ENCODE results near the gene P3H1.

P3H1 gene

DNA sequence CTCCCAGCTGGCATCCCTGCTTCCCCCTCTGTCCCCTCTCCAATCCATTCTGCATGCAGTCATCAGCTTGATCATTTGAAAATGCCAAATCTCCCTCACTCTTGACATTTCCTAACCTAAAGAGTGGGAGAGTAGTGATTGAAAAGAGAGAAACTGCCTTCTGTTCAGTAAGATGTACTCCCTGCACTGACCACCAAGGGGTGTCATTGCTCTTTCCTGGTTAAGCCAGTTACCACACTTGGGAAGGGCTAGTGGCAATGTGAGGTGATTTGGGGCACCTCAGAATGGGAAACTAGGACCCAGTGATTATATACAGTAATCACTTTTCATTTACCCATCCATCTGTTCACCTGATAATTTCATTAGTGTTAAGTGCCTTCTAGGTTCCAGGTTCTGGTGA, 11.0 kb upstream of the P3H1 start:
- in situ Hi-C loops (cut with HindIII; ENCODE audit: low pct_ligation_motif_present, low sequenced_read_pairs), result no loop called here
- no peaks in the 10 kb centered on the region for H3K27me3 ChIP-seq (replicated peaks)
- TF ChIP-seq, protein P1, sequence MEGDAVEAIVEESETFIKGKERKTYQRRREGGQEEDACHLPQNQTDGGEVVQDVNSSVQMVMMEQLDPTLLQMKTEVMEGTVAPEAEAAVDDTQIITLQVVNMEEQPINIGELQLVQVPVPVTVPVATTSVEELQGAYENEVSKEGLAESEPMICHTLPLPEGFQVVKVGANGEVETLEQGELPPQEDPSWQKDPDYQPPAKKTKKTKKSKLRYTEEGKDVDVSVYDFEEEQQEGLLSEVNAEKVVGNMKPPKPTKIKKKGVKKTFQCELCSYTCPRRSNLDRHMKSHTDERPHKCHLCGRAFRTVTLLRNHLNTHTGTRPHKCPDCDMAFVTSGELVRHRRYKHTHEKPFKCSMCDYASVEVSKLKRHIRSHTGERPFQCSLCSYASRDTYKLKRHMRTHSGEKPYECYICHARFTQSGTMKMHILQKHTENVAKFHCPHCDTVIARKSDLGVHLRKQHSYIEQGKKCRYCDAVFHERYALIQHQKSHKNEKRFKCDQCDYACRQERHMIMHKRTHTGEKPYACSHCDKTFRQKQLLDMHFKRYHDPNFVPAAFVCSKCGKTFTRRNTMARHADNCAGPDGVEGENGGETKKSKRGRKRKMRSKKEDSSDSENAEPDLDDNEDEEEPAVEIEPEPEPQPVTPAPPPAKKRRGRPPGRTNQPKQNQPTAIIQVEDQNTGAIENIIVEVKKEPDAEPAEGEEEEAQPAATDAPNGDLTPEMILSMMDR (IDR thresholded peaks at IDR 0.05; ENCODE audit: low read depth, low read length, missing control alignments), result peak; percentile 78
- DNase-seq, result peak; percentile 39
- H3K27ac ChIP-seq, result no peak overlapping the region
- peaks cover 33% of the 10 kb centered on the region for H3K36me3 ChIP-seq (replicated peaks)
- no peak overlapping the region for H3K4me3 ChIP-seq (ENCODE audit: low read depth, low read length)

DNA sequence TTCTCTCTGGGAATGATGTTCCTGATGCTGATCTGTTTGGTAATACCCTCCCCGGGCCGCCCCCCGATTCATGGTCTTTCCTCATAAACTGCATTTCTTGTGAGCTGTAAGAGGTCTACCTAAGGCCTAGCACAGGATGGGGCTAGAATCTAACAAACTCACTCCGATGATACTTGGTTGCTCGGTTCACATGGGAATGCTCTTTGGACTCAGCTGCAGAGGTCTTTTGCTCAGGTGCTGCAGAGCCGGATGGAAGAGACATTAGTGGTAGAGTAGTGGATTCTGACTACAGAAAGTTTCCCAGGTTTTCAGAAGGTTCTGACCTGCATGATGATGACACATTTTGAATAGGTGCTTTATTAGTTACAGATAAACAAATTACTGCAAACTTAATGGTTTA, 9.7 kb upstream of the P3H1 start:
- TF ChIP-seq, protein P1 (IDR thresholded peaks at IDR 0.05; ENCODE audit: low read depth, low read length, missing control alignments), result no peak
- in situ Hi-C loops (cut with HindIII; ENCODE audit: low pct_ligation_motif_present, low sequenced_read_pairs), result no loop called here
- H3K4me3 ChIP-seq (ENCODE audit: low read depth, low read length), result no peak overlapping the region
- no peaks in the 10 kb centered on the region for H3K27me3 ChIP-seq (replicated peaks)
- no peak for DNase-seq
- H3K36me3 ChIP-seq (replicated peaks), result peaks cover 32% of the 10 kb centered on the region
- H3K27ac ChIP-seq, result no peak overlapping the region

DNA sequence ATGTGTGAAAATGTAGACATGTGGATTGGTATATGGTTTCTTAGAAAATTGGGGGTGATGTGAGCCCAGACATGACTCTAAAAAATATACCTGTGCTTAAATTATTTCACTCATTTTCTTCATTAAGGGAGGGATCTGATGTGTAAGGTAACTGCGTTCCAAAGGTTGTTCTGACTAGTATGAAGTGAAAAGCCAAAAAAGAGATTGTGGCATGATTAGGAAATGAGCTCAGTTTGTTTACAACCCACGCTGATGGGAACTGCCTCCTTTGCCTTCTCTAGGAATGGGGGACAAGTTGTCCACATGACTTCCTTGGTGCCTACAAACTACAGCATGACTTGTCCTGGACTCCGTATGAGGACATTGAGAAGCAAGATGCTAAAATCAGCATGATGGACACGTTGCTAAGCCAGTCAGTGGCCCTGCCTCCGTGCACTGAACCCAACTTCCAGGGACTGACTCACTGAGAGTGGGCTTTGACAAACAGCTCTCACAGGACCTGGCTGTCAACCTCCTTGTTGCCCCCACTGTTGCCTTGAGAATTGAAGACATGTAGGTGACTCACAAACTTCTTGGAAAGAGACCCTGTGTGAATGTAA, 8.2 kb upstream of the P3H1 start:
- peaks cover 29% of the 10 kb centered on the region for H3K36me3 ChIP-seq (replicated peaks)
- no peak overlapping the region for H3K27ac ChIP-seq

DNA sequence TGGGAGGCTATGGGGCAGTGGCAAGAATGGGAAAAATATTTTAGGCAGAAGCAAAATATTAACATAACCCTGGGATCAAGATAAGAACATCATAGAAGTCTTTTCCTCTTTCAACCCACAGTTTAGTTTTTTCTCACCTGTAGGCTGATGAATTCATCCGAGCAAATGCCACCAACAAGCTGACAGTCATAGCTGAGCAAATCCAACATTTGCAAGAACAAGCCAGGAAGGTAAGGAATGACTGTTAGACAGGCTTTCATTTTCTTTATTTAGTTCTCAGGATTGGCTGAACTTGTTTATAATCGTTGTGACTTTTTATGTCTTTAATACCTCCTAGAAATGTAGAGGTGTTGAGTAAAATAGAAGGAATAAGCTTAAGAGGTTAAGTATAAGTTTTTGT, 6.6 kb upstream of the P3H1 start:
- Histone ChIP-seq H3K27me3 (replicated peaks) (no peaks in the 10 kb centered on the region), H3K27ac (no peak overlapping the region), H3K4me3 (ENCODE audit: low read depth, low read length) (no peak overlapping the region), H3K36me3 (replicated peaks) (peaks cover 28% of the 10 kb centered on the region)
- in situ Hi-C loops (cut with HindIII; ENCODE audit: low pct_ligation_motif_present, low sequenced_read_pairs), result no loop called here
- TF ChIP-seq, protein P1 (IDR thresholded peaks at IDR 0.05; ENCODE audit: low read depth, low read length, missing control alignments), result no peak
- DNase-seq, result no peak

More for the DNA sequence above, 8.2 kb upstream of the P3H1 start:
- TF ChIP-seq, protein P1 (IDR thresholded peaks at IDR 0.05; ENCODE audit: low read depth, low read length, missing control alignments), result no peak
- no peaks in the 10 kb centered on the region for H3K27me3 ChIP-seq (replicated peaks)
- no peak for DNase-seq
- no peak overlapping the region for H3K4me3 ChIP-seq (ENCODE audit: low read depth, low read length)
- in situ Hi-C loops (cut with HindIII; ENCODE audit: low pct_ligation_motif_present, low sequenced_read_pairs), result no loop called here

DNA sequence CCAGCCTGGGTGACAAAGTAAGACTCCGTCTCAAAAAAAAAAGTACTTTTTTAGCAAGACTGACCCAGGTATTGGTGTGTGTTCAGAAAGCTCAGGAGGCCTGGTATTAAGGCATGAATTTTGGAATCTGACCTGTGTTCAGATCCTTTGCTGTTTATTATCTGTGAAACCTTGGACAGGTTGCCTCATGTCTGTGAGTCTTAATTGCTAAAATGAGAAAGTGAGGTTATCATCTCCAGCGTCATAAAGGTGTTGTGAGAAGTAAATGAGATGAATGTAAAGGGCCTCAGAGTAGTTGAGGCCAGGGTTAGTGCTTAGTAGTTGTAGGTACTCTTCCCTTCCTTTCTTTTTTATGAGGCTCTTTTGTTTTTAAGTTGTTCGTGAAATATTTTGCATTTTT, 3.0 kb upstream of the P3H1 start:
- DNase-seq, result no peak
- Histone ChIP-seq H3K27me3 (replicated peaks) (no peaks in the 10 kb centered on the region), H3K4me3 (ENCODE audit: low read depth, low read length) (no peak overlapping the region), H3K27ac (no peak overlapping the region), H3K36me3 (replicated peaks) (peaks cover 7% of the 10 kb centered on the region)
- in situ Hi-C loops (cut with HindIII; ENCODE audit: low pct_ligation_motif_present, low sequenced_read_pairs), result no loop called here
- TF ChIP-seq, protein P1 (IDR thresholded peaks at IDR 0.05; ENCODE audit: low read depth, low read length, missing control alignments), result no peak

DNA sequence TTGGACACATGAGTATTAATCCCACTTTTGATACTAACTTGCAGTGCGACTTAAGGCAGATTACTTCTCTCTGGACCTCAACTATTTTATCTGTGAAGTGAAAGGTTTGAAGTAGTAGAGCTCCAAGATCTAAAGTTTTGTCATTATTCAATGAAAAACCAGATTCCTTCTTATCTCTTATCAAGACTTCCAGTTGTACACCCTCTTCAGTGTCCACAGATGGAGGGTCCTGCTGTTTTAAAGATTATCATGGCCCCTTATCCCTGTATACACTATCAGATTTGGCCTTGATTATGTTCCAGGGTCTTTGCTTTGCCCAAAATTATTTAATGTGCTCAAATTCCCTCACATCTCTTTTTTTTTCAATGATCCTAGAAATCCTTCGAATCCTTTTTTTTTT, 1.3 kb upstream of the P3H1 start:
- in situ Hi-C loops (cut with HindIII; ENCODE audit: low pct_ligation_motif_present, low sequenced_read_pairs), result no loop called here
- Histone ChIP-seq H3K27me3 (replicated peaks) (no peaks in the 10 kb centered on the region), H3K4me3 (ENCODE audit: low read depth, low read length) (peak overlapping the region; percentile 95), H3K27ac (no peak overlapping the region), H3K36me3 (replicated peaks) (no peaks in the 10 kb centered on the region)
- no peak for DNase-seq
- TF ChIP-seq, protein P1 (IDR thresholded peaks at IDR 0.05; ENCODE audit: low read depth, low read length, missing control alignments), result no peak

All from brain microvascular endothelial cell (primary cell).